Fibroblast of lung (primary cell): ENCODE data around the gene ARHGEF39. TPM values are rescaled to one million over a fixed set of nuclear protein-coding genes. Genes with fewer than 3 reads are reported as not detected.

Source experiments
- DNase-seq, 2 donors: peaks; one replicate each; pipeline versions ENCODE4 v3.0.0 to v3.0.0-alpha.2; 2010; ENCODE audit warnings: low read depth in 2 of 2
- H2AFZ ChIP-seq: 2 replicates; pipeline ENCODE4 v1.5.1; 2012; ENCODE audit warnings: low read length, control low read depth, inconsistent platforms
- H3K27ac ChIP-seq: 2 replicates; pipeline ENCODE4 v1.5.1; 2011; ENCODE audit warnings: low read length, control low read depth; ENCODE audit not compliant: insufficient read depth
- H3K27me3 ChIP-seq: 2 replicates; pipeline ENCODE4 v1.5.1; 2011; ENCODE audit warnings: mild to moderate bottlenecking, low read length; ENCODE audit not compliant: control insufficient read depth, insufficient read depth
- H3K36me3 ChIP-seq: 2 replicates; pipeline ENCODE4 v1.5.1; 2011; ENCODE audit warnings: low read length; ENCODE audit not compliant: control insufficient read depth, insufficient read depth
- H3K4me1 ChIP-seq: 2 replicates; pipeline ENCODE4 v1.5.1; 2011; ENCODE audit warnings: low read length; ENCODE audit not compliant: control insufficient read depth, insufficient read depth; ENCODE audit errors: extremely low read depth
- H3K4me2 ChIP-seq: 2 replicates; pipeline ENCODE4 v1.5.1; 2011; ENCODE audit warnings: low read length, control low read depth; ENCODE audit not compliant: insufficient read depth; ENCODE audit errors: extremely low read depth
- H3K4me3 ChIP-seq, 4 experiments: fragments of 200-600 bp in 1 of 4; sonication (generic) in 1 of 4; replicated peaks in 1 of 4; 2 replicates each; pipeline ENCODE4 v1.5.1; 2011 to 2016; ENCODE audit warnings: low read length in 4 of 4, low read depth in 3 of 4, mild to moderate bottlenecking in 3 of 4, control low read depth in 2 of 4, inconsistent platforms in 1 of 4, mixed read lengths in 1 of 4; ENCODE audit not compliant: insufficient read depth in 1 of 4; ENCODE audit errors: control extremely low read depth in 1 of 4
- H3K79me2 ChIP-seq: 2 replicates; pipeline ENCODE4 v1.5.1; 2012; ENCODE audit warnings: mild to moderate bottlenecking, low read length, inconsistent platforms; ENCODE audit not compliant: control insufficient read depth, insufficient read depth
- H3K9ac ChIP-seq: 2 replicates; pipeline ENCODE4 v1.5.1; 2011; ENCODE audit warnings: mild to moderate bottlenecking, low read length, control low read depth; ENCODE audit not compliant: insufficient read depth
- H3K9me3 ChIP-seq: 2 replicates; pipeline ENCODE4 v1.5.1; 2012; ENCODE audit warnings: low read depth, low read length; ENCODE audit not compliant: control insufficient read depth, insufficient read depth
- H4K20me1 ChIP-seq: 2 replicates; pipeline ENCODE4 v1.5.1; 2011; ENCODE audit warnings: low read length; ENCODE audit not compliant: control insufficient read depth, insufficient read depth; ENCODE audit errors: extremely low read depth
- EZH2 ChIP-seq: IDR thresholded peaks from 2 replicates; pipeline ENCODE4 v1.5.1; 2012; ENCODE audit warnings: low read length, control low read depth, mild to moderate bottlenecking; ENCODE audit errors: missing control alignments
- polyA plus RNA-seq, 2 donors: library from polyadenylated mRNA; depleted of rRNA in 1 of 2; stranded (reverse) in 1 of 2; unstranded in 1 of 2; fragments of >200 nt; gene quantifications; 2 replicates each; pipeline ENCODE4 v1.2.1, GENCODE V29; 2011 to 2012; ENCODE audit warnings: missing spikeins in 1 of 2
- total RNA-seq: library from RNA; depleted of rRNA; stranded (reverse); fragments of >200 nt; gene quantifications from 2 replicates; pipeline ENCODE4 v1.2.1, GENCODE V29; 2014
- TF ChIP-seq, protein P1 (sequence below), 2 donors: IDR thresholded peaks in 1 of 2; conservative IDR thresholded peaks in 1 of 2; 1 replicate in 1 of 2; 2 replicates in 1 of 2; pipeline ENCODE4 v1.5.1; 2011 to 2012; ENCODE audit warnings: low read length in 2 of 2, control low read depth in 1 of 2, inconsistent platforms in 1 of 2, low read depth in 1 of 2, mild to moderate bottlenecking in 1 of 2

Gene ARHGEF39
- total and polyA plus RNA-seq, 2 donors (not counting 1 experiment from before 2014, with no cell fraction given): 0.66 to 0.77 TPM

DNA sequence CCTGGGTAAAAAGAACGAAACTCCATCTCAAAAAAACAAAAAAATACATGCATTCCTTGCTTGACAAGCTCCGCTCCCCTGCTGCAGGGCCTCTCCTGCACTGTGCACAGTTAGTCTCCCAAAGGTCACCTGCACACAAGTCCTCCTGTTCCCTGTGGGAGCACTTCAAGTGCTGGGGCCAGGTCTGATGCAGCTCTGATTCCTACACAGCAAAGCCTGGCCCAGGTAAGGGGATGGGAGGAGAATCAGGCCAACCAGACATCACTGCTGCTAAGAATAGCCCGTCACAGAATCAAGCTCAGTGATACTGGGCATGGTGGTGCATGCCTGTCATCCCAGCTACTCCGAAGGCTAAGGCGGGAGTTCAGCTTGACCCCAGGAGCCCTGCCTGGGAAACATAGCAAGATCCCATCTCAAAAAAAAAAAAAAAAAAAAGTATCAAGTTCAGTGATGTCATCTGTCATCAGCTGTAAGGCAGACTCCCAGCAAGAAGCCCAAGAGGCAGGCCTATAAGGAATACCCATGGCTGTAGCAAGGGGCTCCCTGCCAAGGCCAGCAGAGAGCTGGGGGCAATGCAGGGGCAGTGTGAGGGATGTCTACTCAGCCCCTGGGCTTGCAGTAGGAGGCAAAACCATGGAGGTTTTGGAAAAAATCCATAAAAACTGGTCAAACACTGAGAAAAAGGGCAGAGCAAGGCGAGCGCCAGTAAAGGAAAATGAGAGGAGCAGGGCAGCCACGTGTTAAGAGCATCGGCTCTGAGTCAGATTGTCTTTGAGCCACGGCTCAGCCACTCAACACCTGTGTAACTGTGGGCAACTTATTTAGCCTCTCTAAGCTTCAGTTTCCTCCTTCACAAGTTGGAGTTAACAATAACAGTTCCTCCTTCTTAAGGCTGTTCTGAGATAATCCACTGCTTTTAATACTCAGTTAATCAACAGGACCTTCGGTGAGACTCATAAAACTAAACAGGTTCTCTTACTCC, 21.5 kb upstream of the ARHGEF39 start:
- no peak overlapping the region for H3K27ac ChIP-seq
- no peaks in the 10 kb centered on the region for H3K9me3 ChIP-seq
- peaks cover 32% of the 10 kb centered on the region for H3K36me3 ChIP-seq
- TF ChIP-seq, protein P1, sequence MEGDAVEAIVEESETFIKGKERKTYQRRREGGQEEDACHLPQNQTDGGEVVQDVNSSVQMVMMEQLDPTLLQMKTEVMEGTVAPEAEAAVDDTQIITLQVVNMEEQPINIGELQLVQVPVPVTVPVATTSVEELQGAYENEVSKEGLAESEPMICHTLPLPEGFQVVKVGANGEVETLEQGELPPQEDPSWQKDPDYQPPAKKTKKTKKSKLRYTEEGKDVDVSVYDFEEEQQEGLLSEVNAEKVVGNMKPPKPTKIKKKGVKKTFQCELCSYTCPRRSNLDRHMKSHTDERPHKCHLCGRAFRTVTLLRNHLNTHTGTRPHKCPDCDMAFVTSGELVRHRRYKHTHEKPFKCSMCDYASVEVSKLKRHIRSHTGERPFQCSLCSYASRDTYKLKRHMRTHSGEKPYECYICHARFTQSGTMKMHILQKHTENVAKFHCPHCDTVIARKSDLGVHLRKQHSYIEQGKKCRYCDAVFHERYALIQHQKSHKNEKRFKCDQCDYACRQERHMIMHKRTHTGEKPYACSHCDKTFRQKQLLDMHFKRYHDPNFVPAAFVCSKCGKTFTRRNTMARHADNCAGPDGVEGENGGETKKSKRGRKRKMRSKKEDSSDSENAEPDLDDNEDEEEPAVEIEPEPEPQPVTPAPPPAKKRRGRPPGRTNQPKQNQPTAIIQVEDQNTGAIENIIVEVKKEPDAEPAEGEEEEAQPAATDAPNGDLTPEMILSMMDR (conservative IDR thresholded peaks at IDR 0.05 in 1 of 2, IDR thresholded peaks at IDR 0.05 in 1 of 2; ENCODE audit: low read depth in 1 of 2, low read length in 2 of 2): no peak
- TF ChIP-seq EZH2: no peak
- no peak overlapping the region for H3K9ac ChIP-seq
- no peak overlapping the region for H2AFZ ChIP-seq
- H3K4me1 ChIP-seq: peaks cover 38% of the 10 kb centered on the region
- peaks cover 2% of the 10 kb centered on the region for H4K20me1 ChIP-seq
- DNase-seq: peak; percentile 71 to 74
- H3K4me2 ChIP-seq: peak overlapping the region; percentile 99
- peak overlapping the region; percentile 57 to 99 (median 67) for H3K4me3 ChIP-seq
- H3K79me2 ChIP-seq: peaks cover 52% of the 10 kb centered on the region
- no peaks in the 10 kb centered on the region for H3K27me3 ChIP-seq

DNA sequence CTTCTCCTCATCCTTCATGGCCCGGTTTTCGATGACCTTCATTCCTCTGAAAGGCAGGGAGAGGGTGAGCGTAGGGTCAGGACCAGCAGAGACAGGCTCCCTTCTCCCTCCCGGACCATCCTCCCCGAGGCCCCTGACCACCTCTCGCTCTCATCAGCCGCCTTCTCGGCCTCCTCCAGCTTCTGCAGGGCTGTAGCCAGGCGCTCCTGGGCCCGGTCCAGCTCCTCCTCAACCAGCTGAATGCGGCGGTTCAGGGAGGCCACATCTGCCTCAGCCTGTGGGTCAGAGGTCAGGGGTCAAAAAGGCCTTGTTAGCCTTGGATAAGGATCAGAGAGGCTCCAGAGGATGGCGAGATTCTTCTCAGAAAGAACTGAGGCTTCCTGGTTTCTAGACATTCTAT, 20.5 kb upstream of the ARHGEF39 start:
- no peak overlapping the region for H2AFZ ChIP-seq
- H3K9me3 ChIP-seq: no peaks in the 10 kb centered on the region
- H3K79me2 ChIP-seq: peaks cover 52% of the 10 kb centered on the region
- H4K20me1 ChIP-seq: peaks cover 2% of the 10 kb centered on the region
- no peak for DNase-seq
- TF ChIP-seq, protein P1 (conservative IDR thresholded peaks at IDR 0.05 in 1 of 2, IDR thresholded peaks at IDR 0.05 in 1 of 2; ENCODE audit: low read depth in 1 of 2, low read length in 2 of 2): no peak
- TF ChIP-seq EZH2: no peak
- peak overlapping the region in 1 of 4 experiments; percentile 30 for H3K4me3 ChIP-seq
- H3K36me3 ChIP-seq: peaks cover 32% of the 10 kb centered on the region
- H3K4me1 ChIP-seq: peaks cover 40% of the 10 kb centered on the region
- no peak overlapping the region for H3K27ac ChIP-seq
- H3K27me3 ChIP-seq: no peaks in the 10 kb centered on the region
- no peak overlapping the region for H3K9ac ChIP-seq
- peak overlapping the region; percentile 4 for H3K4me2 ChIP-seq

- peak overlapping the region in 1 of 4 experiments; percentile 30 for H3K4me3 ChIP-seq
- peaks cover 41% of the 10 kb centered on the region for H3K4me1 ChIP-seq
- peaks cover 52% of the 10 kb centered on the region for H3K79me2 ChIP-seq
- H3K9ac ChIP-seq: no peak overlapping the region
- no peak overlapping the region for H3K4me2 ChIP-seq
- H3K36me3 ChIP-seq: peaks cover 32% of the 10 kb centered on the region
- no peak overlapping the region for H3K27ac ChIP-seq
- H4K20me1 ChIP-seq: peaks cover 2% of the 10 kb centered on the region
- H3K9me3 ChIP-seq: no peaks in the 10 kb centered on the region
- TF ChIP-seq, protein P1 (conservative IDR thresholded peaks at IDR 0.05 in 1 of 2, IDR thresholded peaks at IDR 0.05 in 1 of 2; ENCODE audit: low read depth in 1 of 2, low read length in 2 of 2): no peak
- no peak for TF ChIP-seq EZH2
- no peak overlapping the region for H2AFZ ChIP-seq
- no peaks in the 10 kb centered on the region for H3K27me3 ChIP-seq
- no peak for DNase-seq
Observed at GRCh38 chr9:35684921-35685320, 19.9 kb upstream of the ARHGEF39 start.
